ENCODE data around the gene TSSC4.

Gene TSSC4

GRCh38 chr11:2448661-2449547, 48.4 kb downstream of the TSSC4 start:
- Mint-ChIP-seq H3K4me3 (peak overlapping the region; percentile 54), H3K4me1 (peaks cover 29% of the 10 kb centered on the region), H3K36me3 (peaks cover 1% of the 10 kb centered on the region), H3K27me3 (no peaks in the 10 kb centered on the region), H3K27ac (peak overlapping the region; percentile 62), H3K9me3 (no peaks in the 10 kb centered on the region)

GRCh38 chr11:2449548-2450320, 49.2 kb downstream of the TSSC4 start:
- H3K4me1 Mint-ChIP-seq = peaks cover 29% of the 10 kb centered on the region
- H3K9me3 Mint-ChIP-seq = no peaks in the 10 kb centered on the region
- H3K27ac Mint-ChIP-seq = no peak overlapping the region
- H3K27me3 Mint-ChIP-seq = no peaks in the 10 kb centered on the region
- no peak overlapping the region for H3K4me3 Mint-ChIP-seq
- H3K36me3 Mint-ChIP-seq = peaks cover 1% of the 10 kb centered on the region

GRCh38 chr11:2450321-2451041, 49.9 kb downstream of the TSSC4 start:
- no peak overlapping the region for H3K27ac Mint-ChIP-seq
- H3K27me3 Mint-ChIP-seq = no peaks in the 10 kb centered on the region
- H3K4me3 Mint-ChIP-seq = no peak overlapping the region
- H3K4me1 Mint-ChIP-seq = peaks cover 25% of the 10 kb centered on the region
- H3K9me3 Mint-ChIP-seq = no peaks in the 10 kb centered on the region
- H3K36me3 Mint-ChIP-seq = peaks cover 1% of the 10 kb centered on the region

- H3K27ac Mint-ChIP-seq = no peak overlapping the region
- no peaks in the 10 kb centered on the region for H3K27me3 Mint-ChIP-seq
- no peaks in the 10 kb centered on the region for H3K9me3 Mint-ChIP-seq
- peaks cover 1% of the 10 kb centered on the region for H3K36me3 Mint-ChIP-seq
- H3K4me1 Mint-ChIP-seq = peaks cover 24% of the 10 kb centered on the region
- H3K4me3 Mint-ChIP-seq = no peak overlapping the region
These were observed 50.8 kb downstream of the TSSC4 start for GRCh38 chr11:2451336-2451735.

- Mint-ChIP-seq H3K27ac (no peak overlapping the region), H3K36me3 (peaks cover 1% of the 10 kb centered on the region), H3K27me3 (no peaks in the 10 kb centered on the region), H3K4me3 (no peak overlapping the region), H3K9me3 (no peaks in the 10 kb centered on the region), H3K4me1 (peaks cover 18% of the 10 kb centered on the region)
These were observed 51.4 kb downstream of the TSSC4 start for GRCh38 chr11:2451916-2452315.

- H3K27me3 Mint-ChIP-seq = no peaks in the 10 kb centered on the region
- peaks cover 15% of the 10 kb centered on the region for H3K4me1 Mint-ChIP-seq
- no peaks in the 10 kb centered on the region for H3K9me3 Mint-ChIP-seq
- H3K27ac Mint-ChIP-seq = no peak overlapping the region
- no peak overlapping the region for H3K4me3 Mint-ChIP-seq
- peaks cover 1% of the 10 kb centered on the region for H3K36me3 Mint-ChIP-seq
These were observed 51.9 kb downstream of the TSSC4 start for GRCh38 chr11:2452321-2453012.

- Mint-ChIP-seq H3K4me3 (no peak overlapping the region), H3K27ac (no peak overlapping the region), H3K9me3 (no peaks in the 10 kb centered on the region), H3K27me3 (no peaks in the 10 kb centered on the region), H3K36me3 (peaks cover 1% of the 10 kb centered on the region), H3K4me1 (peaks cover 7% of the 10 kb centered on the region)
These were observed 52.9 kb downstream of the TSSC4 start for GRCh38 chr11:2453436-2453835.
